Endothelial cell (in vitro differentiated cells): ENCODE results near the gene OR14A16. TPM values are rescaled to one million over a fixed set of nuclear protein-coding genes. Genes with fewer than 3 reads are reported as not detected.

Source experiments
- DNase-seq: peaks from one replicate; pipeline ENCODE4 v3.0.0; 2021; ENCODE audit warnings: low spot score
- H3K27ac Mint-ChIP-seq: one replicate; pipeline ENCODE4 v1.8.0; 2021; ENCODE audit warnings: mixed read lengths, inconsistent platforms; ENCODE audit not compliant: unreplicated experiment
- H3K27me3 Mint-ChIP-seq: one replicate; pipeline ENCODE4 v1.8.0; 2021; ENCODE audit warnings: mild to moderate bottlenecking, moderate library complexity, mixed read lengths, inconsistent platforms; ENCODE audit not compliant: unreplicated experiment
- H3K36me3 Mint-ChIP-seq: one replicate; pipeline ENCODE4 v1.8.0; 2021; ENCODE audit warnings: mild to moderate bottlenecking, low read depth, mixed read lengths, inconsistent platforms; ENCODE audit not compliant: unreplicated experiment
- H3K4me1 Mint-ChIP-seq: one replicate; pipeline ENCODE4 v1.8.0; 2021; ENCODE audit warnings: mild to moderate bottlenecking, mixed read lengths, inconsistent platforms; ENCODE audit not compliant: unreplicated experiment
- H3K4me3 Mint-ChIP-seq: one replicate; pipeline ENCODE4 v1.8.0; 2021; ENCODE audit warnings: mild to moderate bottlenecking, mixed read lengths, inconsistent platforms; ENCODE audit not compliant: unreplicated experiment
- H3K9me3 Mint-ChIP-seq: one replicate; pipeline ENCODE4 v1.8.0; 2021; ENCODE audit warnings: mixed read lengths, inconsistent platforms; ENCODE audit not compliant: unreplicated experiment
- total RNA-seq: library from RNA; stranded (reverse); fragmentation: NEBNext Ultra II Directional; extraction: Animal tissue kit (Norgen Biotek cat#: 25700); gene quantifications from one replicate; pipeline ENCODE4 v1.2.1, GENCODE V29; 2021; ENCODE audit not compliant: unreplicated experiment
- TF ChIP-seq, protein P1 (sequence below): fragments of 200-600 bp; sonication (generic); IDR thresholded peaks from one replicate; pipeline ENCODE4 v1.5.0; 2021; ENCODE audit warnings: antibody characterized with exemption; ENCODE audit not compliant: unreplicated experiment

Gene OR14A16
- total RNA-seq, 1 donor from 2014 or later = not detected

DNA sequence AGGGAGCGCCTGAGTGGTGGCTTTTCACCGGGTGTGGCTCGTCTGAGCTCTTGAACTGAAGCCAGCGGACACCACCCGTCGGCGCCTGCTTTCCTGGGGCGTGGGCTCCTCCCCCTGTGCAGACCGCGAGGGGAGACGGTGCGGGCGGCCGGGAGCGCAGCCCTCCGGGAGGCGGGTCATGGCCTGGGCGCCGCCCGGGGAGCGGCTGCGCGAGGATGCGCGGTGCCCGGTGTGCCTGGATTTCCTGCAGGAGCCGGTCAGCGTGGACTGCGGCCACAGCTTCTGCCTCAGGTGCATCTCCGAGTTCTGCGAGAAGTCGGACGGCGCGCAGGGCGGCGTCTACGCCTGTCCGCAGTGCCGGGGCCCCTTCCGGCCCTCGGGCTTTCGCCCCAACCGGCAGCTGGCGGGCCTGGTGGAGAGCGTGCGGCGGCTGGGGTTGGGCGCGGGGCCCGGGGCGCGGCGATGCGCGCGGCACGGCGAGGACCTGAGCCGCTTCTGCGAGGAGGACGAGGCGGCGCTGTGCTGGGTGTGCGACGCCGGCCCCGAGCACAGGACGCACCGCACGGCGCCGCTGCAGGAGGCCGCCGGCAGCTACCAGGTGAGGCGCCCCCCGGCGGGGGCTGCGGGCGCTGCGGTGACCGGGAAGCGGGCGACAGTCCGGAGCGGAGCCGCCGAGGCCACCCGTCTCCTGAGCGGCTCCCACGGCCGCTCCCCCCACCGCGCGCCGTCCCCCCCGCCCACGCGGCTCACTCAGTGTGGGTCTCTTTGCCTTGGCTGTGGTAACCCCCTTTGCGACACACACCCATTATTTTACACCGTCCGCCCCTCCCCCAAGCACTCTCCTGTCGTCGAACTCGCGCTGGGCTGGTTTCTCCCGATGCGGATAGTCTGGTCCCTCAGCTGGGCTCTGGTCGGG is 33.4 kb upstream of the OR14A16 start, which contains the start of gene TRIM58:
Gene TRIM58 (plus strand): TSS at position 119 of the 916 bp plus-strand sequence. CDS start 60 bp downstream, at position 179.
- H3K27ac Mint-ChIP-seq = peak within 1 kb of the TSS; percentile 67

DNA sequence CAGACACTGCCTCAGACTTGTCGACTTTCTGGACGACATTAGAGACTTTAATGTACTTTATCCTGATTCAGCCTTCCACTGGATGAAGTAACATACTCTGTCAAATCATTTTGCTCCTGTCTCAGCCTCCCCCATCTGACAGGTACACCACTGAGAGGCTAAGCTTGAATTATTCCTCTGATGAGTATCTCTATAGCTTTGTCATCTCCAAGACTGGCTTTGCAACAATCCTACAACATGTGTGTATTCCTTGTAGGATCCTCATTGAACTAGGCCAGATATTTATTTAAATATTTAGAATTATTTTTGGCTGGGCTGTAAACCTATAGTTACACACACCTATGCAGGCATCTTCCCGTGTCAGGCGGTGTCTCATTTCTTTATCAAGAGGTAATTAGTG is 32.0 kb upstream of the OR14A16 start:
- Mint-ChIP-seq H3K9me3 (peaks cover 12% of the 10 kb centered on the region), H3K36me3 (peaks cover 9% of the 10 kb centered on the region), H3K4me1 (no peaks in the 10 kb centered on the region), H3K27me3 (peaks cover 9% of the 10 kb centered on the region), H3K27ac (no peak overlapping the region), H3K4me3 (peak overlapping the region; percentile 54)
- TF ChIP-seq, protein P1, sequence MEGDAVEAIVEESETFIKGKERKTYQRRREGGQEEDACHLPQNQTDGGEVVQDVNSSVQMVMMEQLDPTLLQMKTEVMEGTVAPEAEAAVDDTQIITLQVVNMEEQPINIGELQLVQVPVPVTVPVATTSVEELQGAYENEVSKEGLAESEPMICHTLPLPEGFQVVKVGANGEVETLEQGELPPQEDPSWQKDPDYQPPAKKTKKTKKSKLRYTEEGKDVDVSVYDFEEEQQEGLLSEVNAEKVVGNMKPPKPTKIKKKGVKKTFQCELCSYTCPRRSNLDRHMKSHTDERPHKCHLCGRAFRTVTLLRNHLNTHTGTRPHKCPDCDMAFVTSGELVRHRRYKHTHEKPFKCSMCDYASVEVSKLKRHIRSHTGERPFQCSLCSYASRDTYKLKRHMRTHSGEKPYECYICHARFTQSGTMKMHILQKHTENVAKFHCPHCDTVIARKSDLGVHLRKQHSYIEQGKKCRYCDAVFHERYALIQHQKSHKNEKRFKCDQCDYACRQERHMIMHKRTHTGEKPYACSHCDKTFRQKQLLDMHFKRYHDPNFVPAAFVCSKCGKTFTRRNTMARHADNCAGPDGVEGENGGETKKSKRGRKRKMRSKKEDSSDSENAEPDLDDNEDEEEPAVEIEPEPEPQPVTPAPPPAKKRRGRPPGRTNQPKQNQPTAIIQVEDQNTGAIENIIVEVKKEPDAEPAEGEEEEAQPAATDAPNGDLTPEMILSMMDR = no peak
- no peak for DNase-seq

More for the DNA sequence above, 33.4 kb upstream of the OR14A16 start, which contains the start of gene TRIM58:
- Mint-ChIP-seq H3K27me3 (peaks cover 6% of the 10 kb centered on the region), H3K4me1 (no peaks in the 10 kb centered on the region), H3K4me3 (peak within 1 kb of the TSS; percentile 91), H3K36me3 (peaks cover 9% of the 10 kb centered on the region), H3K9me3 (peaks cover 12% of the 10 kb centered on the region)
- TF ChIP-seq, protein P1 = peak; percentile 43
- peak; percentile 66 for DNase-seq

DNA sequence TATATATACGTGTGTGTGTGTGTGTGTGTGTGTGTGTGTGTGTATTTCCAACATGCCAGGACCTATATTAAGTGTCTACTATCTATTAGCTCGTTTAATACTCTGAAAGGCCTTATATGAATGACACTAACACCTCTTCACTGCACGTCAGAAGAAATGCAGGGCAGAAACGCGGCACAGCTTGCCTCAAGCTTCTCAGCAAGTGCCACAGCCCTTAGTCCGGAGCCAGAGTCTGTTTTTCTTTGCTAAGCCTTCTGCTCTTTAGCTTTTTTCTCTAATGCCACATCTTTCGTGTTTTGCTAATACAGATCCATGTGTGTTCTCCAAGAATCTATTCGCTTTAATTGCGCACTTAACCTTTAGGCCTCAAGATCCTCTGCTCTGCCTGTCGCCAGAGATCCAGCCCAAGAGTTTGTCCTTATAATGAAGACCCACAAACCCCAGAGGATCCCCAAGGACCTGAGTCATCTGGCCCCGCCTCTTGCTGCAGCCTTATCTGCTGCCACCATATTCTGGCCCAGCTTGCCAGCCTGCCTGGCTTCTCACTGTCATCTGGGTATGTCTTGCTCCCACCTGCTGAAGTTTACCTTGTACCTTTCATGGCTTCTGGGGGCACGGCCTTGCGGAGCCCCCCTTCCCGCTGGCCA is 31.1 kb upstream of the OR14A16 start:
- peaks cover 12% of the 10 kb centered on the region for H3K9me3 Mint-ChIP-seq
- no peak overlapping the region for H3K27ac Mint-ChIP-seq
- H3K4me1 Mint-ChIP-seq = no peaks in the 10 kb centered on the region
- DNase-seq = no peak
- no peak overlapping the region for H3K4me3 Mint-ChIP-seq
- H3K27me3 Mint-ChIP-seq = peaks cover 9% of the 10 kb centered on the region
- peaks cover 9% of the 10 kb centered on the region for H3K36me3 Mint-ChIP-seq
- TF ChIP-seq, protein P1 = no peak

DNA sequence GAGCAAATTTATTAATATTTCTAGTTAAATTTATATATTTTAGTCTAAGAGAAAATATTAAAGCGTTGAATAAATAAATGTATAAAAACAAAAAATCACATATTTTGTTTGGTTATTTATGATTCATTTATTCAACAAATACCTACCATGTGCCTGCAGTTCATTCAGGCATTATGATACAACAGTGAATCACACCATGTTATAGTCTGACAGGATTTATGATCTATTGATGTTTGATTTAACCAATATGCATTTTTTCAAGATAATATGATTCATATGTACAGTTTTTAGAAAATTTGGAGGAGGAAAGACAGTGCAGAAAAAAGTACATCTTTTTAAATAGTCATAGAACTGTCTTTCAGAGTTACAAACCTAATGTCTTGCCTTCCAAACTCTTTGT is 25.7 kb upstream of the OR14A16 start:
- Mint-ChIP-seq H3K27me3 (peaks cover 4% of the 10 kb centered on the region), H3K4me1 (no peaks in the 10 kb centered on the region), H3K36me3 (no peaks in the 10 kb centered on the region), H3K4me3 (no peak overlapping the region), H3K27ac (no peak overlapping the region), H3K9me3 (no peaks in the 10 kb centered on the region)
- DNase-seq = no peak
- TF ChIP-seq, protein P1 = no peak
